ENCODE data around the gene TOR4A.
"Not testable (repeated sequence)": the region's sequence is repeated elsewhere in the genome, so short reads cannot be mapped to it uniquely, and the experiment has no call there.

DNA sequence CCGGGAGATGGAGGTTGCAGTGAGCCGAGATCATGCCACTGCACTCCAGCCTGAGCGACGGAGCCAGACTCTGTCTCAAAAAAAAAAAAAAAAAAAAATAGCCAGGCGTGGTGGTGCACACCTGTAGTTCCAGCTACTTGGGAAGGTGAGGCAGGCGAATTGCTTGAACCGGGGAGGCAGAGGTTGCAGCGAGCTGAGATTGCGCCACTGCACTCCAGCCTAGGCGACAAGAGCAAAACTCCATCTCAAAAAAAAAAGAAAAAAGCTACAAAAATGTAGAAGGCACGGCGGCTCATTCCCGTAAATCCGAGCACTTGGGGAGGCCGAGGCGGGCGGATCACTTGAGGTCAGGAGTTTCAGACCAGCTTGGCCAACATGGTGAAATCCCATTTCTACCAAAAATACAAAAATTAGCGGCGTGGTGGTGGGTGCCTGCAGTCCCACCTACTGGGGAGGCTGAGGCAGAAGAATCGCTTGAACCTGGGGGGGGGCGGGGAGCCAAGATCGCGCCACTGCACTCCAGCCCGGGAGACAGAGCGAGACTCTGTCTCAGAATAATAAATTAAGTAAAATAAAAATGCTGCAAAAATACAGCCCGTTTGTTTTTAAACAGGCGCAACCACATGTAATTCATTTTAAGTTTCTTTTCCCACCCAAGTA lies 37.9 kb upstream of the TOR4A start:
- TF ChIP-seq, protein P1, sequence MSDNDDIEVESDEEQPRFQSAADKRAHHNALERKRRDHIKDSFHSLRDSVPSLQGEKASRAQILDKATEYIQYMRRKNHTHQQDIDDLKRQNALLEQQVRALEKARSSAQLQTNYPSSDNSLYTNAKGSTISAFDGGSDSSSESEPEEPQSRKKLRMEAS (IDR thresholded peaks at IDR 0.05; ENCODE audit: low read depth, low read length): not testable (repeated sequence)
- TF ChIP-seq, protein P2, sequence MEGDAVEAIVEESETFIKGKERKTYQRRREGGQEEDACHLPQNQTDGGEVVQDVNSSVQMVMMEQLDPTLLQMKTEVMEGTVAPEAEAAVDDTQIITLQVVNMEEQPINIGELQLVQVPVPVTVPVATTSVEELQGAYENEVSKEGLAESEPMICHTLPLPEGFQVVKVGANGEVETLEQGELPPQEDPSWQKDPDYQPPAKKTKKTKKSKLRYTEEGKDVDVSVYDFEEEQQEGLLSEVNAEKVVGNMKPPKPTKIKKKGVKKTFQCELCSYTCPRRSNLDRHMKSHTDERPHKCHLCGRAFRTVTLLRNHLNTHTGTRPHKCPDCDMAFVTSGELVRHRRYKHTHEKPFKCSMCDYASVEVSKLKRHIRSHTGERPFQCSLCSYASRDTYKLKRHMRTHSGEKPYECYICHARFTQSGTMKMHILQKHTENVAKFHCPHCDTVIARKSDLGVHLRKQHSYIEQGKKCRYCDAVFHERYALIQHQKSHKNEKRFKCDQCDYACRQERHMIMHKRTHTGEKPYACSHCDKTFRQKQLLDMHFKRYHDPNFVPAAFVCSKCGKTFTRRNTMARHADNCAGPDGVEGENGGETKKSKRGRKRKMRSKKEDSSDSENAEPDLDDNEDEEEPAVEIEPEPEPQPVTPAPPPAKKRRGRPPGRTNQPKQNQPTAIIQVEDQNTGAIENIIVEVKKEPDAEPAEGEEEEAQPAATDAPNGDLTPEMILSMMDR (IDR thresholded peaks at IDR 0.05; ENCODE audit: low read depth, low read length): not testable (repeated sequence)
- not testable (repeated sequence) for TF ChIP-seq MYC (IDR thresholded peaks at IDR 0.05; ENCODE audit: low read depth, low read length); POLR2A (IDR thresholded peaks at IDR 0.05; ENCODE audit: extremely low read depth, insufficient read length)
